AG10803 (cell line): ENCODE measurements around the gene LEMD2.

Experiments
- DNase-seq: peaks from one replicate; pipeline ENCODE4 v3.0.0; 2010; ENCODE audit warnings: low read depth
- H3K4me3 ChIP-seq: 2 replicates; pipeline ENCODE4 v1.5.1; 2011; ENCODE audit warnings: mild to moderate bottlenecking, low read length, control low read depth
- CTCF ChIP-seq: conservative IDR thresholded peaks from 2 replicates; pipeline ENCODE4 v1.5.1; 2011; ENCODE audit warnings: mild to moderate bottlenecking, low read length, control low read depth, inconsistent platforms

LEMD2 gene

DNA sequence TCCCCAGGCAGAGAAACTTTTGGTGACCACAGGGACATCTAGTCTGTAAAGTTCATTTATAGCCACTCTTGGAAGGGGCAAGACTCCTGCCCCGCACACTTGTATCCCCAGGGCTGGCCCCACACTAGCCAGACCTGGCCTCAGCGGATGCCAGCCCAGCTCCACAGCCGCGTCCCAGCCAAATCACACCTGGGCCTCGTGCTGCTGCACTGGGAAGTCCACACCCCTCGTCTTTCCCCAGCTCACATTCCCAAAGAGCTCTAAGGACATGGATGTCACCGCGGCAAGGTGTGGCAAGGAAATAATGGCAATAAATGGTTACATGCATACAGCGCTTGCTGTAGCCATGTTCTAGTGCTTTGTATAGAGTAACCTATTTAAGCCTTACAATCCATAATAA is 50.8 kb downstream of the LEMD2 start:
- no peak overlapping the region for H3K4me3 ChIP-seq
- no peak for DNase-seq
- no peak for TF ChIP-seq CTCF

DNA sequence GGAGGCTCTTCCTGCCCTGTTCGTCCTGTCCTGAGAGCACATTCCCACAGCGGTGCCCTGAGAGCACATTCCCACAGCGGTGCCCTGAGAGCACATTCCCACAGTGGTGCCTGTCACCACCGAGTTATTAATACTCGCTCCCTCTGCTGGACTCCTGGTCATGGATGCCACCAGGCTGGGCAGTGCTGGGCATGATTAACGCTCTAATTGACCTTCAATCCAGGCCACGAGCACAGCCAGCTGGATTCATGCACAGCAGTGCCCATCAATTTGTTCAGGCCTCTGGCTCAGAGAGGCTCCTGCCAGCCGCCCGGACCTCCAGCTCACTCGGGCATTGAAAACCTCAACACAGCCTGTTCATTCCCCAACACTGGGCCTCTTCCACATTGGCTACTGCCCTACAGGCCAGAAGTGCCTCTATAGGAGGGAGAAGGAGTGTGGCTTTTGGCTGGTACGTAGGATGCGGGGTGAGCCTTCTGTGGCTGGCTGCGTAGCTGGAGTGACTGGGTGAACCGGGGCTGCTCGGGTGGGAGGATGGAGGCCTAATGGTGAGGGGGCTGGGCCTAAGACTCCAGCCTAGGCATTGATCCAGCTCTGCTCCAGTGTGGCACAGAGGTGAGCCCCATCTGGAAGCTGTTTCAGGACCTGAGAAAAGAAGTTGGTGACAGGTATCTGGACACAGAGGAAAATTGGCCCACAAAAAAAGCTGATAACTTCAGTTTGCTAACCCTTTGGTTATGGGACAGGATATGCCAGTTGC is 51.5 kb downstream of the LEMD2 start:
- no peak for DNase-seq
- TF ChIP-seq CTCF = 0 out of 2 replicates have a peak, but pooled peaks have one; percentile 3
- no peak overlapping the region for H3K4me3 ChIP-seq

GRCh38 chr6:33735216-33735615 is 53.7 kb downstream of the LEMD2 start:
- H3K4me3 ChIP-seq = no peak overlapping the region
- TF ChIP-seq CTCF = no peak
- DNase-seq = no peak

GRCh38 chr6:33733709-33734007 is 55.3 kb downstream of the LEMD2 start:
- no peak for DNase-seq
- TF ChIP-seq CTCF = no peak
- H3K4me3 ChIP-seq = no peak overlapping the region

- peak; percentile 24 for DNase-seq
- H3K4me3 ChIP-seq = no peak overlapping the region
- TF ChIP-seq CTCF = no peak
Measured at GRCh38 chr6:33732817-33733708, 55.9 kb downstream of the LEMD2 start.

GRCh38 chr6:33732385-33732784 is 56.5 kb downstream of the LEMD2 start:
- no peak for TF ChIP-seq CTCF
- DNase-seq = no peak

More at GRCh38 chr6:33732385-33732784, 56.5 kb downstream of the LEMD2 start:
- H3K4me3 ChIP-seq = no peak overlapping the region
